Ammon's horn (tissue), 1 donor: ENCODE data around the gene SLC2A6.

ENCODE experiments used
- DNase-seq: peaks from one replicate; pipeline ENCODE4 v3.0.0-alpha.2; 2016; ENCODE audit warnings: low spot score

Gene SLC2A6

DNA sequence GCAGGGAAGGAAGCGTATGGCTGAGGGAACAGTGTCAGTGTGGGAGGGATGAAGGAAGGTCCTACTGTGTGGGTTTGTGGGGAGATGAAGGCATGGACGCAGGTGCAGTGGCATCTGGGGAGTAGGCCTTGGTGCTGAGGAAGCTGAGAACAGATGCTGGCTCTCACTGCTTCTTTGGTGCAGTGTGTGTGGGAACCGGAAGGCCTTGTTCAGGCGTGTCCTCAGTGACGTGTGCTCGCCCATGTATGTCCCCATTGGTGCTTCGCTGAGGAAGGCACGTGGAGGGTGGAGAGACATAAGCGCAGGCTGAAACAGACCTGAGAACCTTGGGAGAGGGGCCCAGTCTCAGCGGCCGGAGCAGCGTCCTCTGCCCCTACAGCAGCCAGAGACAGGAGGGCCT lies 38.0 kb downstream of the SLC2A6 start:
- DNase-seq, result no peak

DNA sequence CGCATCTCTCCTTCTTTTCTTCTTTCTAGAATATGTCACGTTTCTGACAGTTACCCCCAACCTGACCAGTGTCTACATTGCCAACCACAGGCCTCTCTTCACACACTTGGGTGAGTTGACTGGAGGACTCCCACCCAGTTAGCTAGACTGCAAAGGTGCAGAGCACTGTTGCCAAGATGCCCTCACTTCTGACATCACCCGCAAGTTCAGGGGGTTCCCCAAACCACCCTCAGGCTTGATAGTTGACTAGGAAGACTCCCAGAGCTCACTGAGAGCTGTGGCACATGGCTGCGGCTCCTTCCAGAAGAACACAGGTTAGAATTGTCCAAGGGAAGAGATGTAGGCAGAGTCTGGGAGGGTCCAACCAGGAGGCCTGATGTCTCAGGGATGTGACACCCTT lies 39.6 kb downstream of the SLC2A6 start:
- DNase-seq, result no peak

DNA sequence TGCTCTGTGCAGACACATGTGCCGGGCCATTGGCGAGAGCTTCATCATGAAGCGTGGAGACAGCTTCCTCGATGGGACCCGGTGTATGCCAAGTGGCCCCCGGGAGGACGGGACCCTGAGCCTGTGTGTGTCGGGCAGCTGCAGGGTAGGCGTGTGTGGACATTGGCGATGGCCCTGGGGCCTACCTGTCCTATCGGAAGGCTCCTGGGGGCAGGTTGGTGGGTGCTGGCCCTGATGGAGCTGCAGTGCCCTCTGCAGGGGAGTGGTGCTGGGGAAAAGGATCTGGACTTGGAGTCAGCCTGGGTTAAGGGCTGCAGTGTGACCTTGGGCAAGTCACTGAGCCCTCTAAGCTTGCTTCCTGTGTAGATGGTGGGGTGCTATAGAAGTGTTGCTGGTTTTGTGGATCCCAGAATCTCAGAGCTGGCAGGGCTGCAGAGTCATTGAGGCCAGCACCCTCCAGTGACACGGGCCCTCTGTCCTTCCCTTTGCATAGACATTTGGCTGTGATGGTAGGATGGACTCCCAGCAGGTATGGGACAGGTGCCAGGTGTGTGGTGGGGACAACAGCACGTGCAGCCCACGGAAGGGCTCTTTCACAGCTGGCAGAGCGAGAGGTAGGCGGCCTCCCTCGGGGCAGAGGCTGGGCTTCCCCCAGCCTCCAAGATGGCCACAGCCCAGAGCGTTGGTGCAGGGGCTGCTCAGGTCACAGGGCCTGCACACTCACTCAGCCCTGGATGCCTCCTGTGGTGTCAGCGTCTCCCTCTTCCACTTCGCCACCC lies 41.0 kb downstream of the SLC2A6 start:
- no peak for DNase-seq

DNA sequence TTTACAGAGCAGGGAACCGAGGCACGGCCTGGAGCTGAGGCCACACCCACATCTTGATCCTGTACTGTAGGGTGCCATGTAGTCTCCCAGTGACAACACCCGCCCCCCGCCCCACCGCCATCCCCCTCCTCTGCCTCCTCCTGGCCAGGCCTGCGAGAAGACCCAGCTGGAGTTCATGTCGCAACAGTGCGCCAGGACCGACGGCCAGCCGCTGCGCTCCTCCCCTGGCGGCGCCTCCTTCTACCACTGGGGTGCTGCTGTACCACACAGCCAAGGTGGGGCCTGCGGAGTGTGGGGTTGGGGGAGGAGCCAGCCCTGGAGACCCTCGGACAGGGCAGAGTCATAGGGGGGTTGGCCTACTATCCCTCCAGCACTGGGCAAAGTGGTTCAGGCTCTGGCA lies 42.2 kb downstream of the SLC2A6 start:
- no peak for DNase-seq

DNA sequence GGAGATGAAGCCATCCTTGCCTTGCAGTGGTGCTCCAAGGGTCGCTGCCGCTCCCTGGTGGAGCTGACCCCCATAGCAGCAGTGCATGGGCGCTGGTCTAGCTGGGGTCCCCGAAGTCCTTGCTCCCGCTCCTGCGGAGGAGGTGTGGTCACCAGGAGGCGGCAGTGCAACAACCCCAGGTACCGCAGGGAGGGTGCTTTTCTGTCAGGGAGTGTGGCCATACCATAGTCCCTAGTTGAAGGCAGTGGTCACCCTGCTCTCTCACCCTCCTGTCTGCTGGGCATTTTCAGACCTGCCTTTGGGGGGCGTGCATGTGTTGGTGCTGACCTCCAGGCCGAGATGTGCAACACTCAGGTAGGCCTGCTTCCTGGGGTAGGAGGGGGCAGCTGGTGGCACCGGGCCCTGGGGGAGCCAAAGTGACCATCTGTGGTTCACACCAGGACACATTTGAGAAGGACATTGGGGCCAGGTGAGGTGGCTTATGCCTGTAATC lies 45.5 kb downstream of the SLC2A6 start:
- DNase-seq, result no peak

DNA sequence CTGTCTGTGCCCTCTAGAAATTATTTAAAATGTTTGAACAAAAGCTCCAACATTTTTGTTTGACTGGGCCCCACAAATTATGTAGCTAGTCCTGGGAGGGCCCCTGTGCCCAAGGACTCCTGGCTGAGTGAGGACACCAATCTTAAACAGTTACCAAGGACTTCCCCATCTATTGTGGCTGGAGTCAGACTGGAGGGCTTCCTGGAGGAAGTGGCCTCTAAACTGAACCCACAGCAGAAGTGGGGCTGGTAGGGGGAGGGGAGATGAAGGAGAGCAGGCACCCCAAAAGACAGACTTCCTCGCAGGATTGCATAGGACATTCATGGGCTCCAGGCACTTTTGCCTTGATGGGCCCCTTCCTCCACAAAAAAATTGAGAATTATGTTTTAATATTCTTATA lies 48.7 kb downstream of the SLC2A6 start:
- DNase-seq, result no peak

DNA sequence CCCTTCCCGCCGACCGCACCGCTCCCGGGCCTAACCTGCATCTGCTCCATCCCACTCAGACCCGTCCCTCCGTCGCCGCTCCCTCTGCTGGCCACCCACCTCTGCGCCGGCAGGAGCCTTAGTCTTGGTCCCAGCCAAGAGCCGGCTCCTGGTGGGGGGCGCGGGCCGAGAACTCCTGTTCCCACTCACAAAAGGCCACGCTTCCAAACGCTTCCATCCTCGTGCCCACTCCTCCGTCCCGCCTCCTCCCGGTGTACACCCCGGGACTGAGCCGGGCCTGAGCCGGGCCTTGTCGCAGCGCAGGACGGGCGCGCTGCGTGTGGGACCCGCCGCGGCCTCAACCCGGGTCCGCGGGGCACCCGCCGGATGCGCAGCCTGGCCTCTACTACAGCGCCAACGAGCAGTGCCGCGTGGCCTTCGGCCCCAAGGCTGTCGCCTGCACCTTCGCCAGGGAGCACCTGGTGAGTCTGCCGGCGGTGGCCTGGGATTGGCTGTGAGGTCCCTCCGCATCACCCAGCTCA lies 49.2 kb downstream of the SLC2A6 start:
- no peak for DNase-seq

DNA sequence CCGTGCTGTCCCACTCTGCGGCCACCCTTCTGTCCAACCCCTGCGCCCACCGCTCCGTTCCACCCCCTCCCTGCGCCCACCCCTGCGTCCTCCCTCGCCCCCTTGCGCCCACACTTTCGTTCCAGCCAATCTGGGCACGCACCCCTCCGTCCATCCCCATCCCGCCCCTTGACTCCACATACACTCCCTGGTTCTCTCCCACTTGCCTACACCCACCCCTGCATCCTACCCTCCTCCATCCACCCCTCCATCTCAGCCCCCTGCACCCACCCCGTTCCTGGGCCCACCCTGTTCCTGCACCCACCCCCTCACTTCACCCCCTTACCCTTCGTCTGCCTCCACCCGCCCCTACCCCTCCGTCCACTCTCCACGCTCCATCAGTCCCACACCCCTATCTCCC lies 49.7 kb downstream of the SLC2A6 start:
- DNase-seq, result no peak

DNA sequence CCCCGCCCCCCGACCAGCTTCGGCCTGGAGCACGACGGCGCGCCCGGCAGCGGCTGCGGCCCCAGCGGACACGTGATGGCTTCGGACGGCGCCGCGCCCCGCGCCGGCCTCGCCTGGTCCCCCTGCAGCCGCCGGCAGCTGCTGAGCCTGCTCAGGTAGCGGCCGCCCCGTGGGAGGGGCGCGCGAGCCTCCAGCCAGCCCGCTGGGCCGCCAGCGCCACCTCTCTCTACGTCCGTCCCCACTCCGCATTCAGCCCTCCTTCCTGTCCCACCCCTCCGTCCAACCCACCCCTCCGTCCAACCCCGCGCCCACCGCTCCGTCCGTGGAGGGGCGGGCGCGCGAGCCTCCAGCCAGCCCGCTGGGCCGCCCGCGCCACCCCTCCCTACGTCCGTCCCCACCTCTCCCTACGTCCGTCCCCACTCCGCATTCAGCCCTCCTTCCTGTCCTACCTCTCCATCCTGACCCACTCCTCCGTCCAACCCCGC lies 50.2 kb downstream of the SLC2A6 start:
- no peak for DNase-seq

DNA sequence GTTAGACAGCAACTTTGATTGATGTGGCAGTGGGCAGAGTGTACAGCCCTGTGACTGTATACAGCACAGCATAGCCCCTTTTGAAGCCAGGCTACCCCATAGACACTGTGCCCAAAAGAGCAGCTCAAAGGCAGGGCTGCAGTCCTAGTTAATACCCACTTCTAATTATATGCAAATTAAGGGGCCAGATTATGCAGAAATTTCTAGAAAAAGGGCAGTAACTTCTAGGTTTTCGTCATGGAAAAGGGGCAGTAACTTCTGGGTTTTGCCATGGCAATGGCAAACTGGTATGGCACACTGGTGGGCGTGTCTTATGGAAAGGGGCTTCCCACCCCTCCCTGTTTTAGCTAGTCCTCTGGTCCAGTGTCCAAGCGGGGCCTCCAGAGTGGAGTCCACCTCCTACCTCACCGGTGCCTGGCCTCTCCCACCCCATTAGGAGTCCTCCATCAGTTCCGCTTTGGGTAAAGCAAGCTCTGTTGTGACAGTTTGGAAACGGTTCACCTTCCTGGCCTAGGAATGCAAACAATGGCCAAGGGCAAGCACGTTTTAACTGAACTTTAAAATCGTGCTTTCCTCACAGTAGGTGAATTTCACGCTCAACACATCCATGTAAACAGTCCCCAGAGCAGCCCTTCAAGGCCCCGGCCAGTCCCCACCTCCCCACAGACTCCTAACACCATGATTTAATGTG lies 51.1 kb downstream of the SLC2A6 start:
- no peak for DNase-seq

DNA sequence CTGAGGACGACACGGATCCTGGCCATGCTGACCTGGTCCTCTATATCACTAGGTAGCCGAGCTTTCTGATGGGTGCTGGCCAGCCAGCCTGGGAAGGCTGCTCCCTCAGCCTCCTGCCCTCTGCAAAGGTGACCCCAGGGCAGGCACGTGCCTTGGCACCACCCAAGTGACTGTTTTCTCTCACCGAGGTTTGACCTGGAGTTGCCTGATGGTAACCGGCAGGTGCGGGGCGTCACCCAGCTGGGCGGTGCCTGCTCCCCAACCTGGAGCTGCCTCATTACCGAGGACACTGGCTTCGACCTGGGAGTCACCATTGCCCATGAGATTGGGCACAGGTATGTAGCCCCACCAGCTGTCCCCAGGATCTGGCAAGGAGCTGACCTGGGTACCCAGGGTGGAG lies 52.9 kb downstream of the SLC2A6 start:
- DNase-seq, result no peak

DNA sequence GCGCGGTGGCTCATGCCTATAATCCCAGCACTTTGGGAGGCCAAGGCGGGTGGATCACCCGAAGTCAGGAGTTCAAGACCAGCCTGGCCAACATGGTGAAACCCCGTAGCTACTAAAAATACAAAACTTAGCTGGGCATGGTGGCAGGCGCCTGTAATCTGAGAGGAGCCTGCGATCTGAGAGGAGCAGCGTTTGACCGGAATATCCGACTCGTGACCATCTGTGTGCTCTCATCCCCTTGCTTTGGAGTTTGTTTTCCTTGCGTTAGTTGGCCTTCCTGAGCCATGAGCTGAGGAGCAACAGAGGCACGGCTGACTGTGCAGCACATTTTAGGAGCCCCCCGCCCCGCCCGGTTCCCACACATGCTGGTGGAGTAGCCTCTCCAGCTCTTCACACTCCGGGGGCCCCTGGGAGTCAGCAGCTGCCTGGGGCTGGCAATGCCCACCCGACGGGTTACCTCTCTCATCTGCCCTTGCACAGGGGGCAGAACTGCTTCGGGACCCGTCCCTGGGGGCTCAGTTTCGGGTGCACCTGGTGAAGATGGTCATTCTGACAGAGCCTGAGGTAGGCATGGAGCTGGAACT lies 53.8 kb downstream of the SLC2A6 start:
- DNase-seq, result no peak

DNA sequence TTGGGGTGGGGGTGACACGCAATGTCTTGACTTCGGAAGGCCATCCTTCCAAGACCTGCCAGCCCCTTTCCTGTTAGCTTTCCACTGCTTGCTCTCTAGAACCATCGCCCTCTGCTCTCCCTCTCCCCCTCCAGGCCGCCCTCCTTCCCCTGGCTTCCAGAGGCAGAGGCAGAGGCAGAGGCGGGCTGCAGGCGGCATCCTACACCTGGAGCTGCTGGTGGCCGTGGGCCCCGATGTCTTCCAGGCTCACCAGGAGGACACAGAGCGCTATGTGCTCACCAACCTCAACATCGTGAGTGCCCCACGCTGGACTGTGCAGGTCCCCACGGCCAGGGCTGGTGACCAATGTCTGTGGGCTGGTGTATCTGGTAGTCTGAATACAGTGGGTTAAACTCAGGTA lies 54.7 kb downstream of the SLC2A6 start:
- no peak for DNase-seq

DNA sequence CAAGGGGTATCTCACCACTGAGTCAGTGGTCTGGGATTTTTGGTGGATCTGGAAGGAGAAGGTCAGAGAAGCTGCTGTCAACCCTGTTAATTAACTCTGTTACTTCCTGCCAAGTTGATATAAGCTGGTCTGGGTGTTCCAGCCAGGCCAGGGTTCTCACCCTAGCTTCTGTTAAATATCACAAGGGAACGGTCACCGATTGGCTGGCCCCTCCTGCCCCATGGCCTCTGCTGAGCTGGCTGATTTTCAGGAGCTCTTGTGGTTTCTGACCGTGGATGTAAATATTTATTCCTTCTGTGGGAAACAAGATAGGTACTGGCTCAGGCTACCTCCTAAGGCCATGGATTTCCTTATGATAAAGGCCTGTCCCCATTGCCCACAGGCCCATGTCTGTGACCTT lies 55.7 kb downstream of the SLC2A6 start:
- DNase-seq, result no peak

DNA sequence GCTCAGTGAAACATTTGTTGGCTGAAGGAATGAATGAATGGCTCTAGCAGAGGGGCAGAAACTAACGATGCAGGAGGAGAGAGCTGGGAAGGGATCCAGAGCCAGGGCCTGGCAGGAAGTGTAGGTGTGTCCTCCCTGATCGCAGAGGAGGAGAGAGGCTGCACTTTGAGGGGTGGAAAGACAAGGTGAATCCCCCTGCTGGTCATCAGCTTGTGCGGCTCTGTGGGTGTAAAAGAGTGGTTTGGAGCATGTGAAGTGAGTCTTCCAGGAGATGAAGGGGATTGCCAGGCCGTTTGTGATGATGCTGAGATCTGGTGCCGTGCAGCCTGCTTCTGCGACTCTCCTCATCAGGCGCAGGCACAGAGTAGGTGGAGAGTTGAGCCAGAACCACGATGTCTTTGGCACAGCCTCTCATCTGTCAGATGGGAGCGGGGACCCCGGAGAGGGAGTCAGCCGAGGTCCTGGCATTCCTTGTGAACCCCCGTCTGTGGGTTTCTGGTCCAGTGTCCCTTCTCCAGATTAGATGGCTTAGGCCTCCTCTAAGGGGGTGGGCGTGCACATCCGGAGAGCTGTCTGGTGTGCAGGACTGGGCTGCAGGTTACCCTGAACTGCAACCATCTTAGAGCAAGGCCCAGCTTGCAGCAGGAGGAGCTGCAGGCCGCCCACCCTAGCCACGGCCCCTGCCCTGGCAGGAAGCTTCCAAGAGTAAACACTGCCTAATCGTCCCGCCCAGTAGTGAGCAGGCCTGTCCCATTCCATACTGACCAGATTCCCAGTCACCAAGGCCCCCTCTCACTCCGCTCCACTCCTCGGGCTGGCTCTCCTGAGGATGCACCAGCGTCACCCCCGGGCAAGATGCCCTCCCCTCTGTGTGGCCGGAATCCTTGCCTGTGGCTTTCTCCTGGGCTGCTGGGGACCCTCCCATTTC lies 57.0 kb downstream of the SLC2A6 start, which contains the start of gene ADAMTS13:
TSS of gene ADAMTS13 (plus strand) at position 753 of the 928 bp plus-strand sequence. CDS start at position 830, 77 bp downstream.
- peak; percentile 24 for DNase-seq
